Bladder microvascular endothelial cell (primary cell): ENCODE results near the gene SMIM5. TPM values are rescaled to one million over a fixed set of nuclear protein-coding genes. Genes with fewer than 3 reads are reported as not detected.

Source experiments
- total RNA-seq: library from RNA; depleted of rRNA; stranded (reverse); fragments of >200 nt; gene quantifications from 2 replicates; pipeline ENCODE4 v1.2.3, GENCODE V29; 2014

Gene SMIM5
- total RNA-seq: not detected in 2 replicates

DNA sequence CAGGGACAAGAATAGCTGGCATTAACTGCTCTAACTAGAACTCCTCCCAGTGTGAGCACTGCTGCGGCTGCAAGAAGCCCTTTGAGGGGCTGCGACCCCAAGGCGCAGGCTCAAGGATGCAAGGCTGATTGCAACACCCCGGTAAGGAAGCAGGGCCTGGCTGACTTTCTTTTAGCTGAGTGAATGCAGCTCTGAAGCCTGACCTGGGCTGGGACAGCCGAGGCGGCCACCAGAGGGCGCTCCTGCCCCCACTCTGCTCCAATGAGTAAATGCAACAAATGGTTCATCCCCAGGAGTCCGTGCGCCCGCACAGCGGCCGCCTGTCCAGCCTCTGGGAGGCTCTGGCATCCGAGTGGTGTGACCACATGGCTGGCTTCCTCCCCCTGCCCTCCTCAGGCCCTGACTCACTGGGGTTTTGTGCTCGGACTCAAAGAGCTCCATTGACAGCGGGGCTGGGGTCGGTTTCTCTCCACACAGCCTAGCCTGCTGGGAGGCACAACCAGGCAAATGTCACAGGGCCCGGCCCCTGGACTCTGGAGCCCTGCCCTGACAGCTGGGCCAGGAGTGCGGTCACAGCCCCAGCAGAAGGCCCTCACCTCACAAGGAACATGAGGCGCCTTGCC is at the start of gene SMIM5:
Gene SMIM5 (plus strand): TSS at position 572 of the 623 bp plus-strand sequence. CDS start 6,768 bp downstream, outside the sequence.

DNA sequence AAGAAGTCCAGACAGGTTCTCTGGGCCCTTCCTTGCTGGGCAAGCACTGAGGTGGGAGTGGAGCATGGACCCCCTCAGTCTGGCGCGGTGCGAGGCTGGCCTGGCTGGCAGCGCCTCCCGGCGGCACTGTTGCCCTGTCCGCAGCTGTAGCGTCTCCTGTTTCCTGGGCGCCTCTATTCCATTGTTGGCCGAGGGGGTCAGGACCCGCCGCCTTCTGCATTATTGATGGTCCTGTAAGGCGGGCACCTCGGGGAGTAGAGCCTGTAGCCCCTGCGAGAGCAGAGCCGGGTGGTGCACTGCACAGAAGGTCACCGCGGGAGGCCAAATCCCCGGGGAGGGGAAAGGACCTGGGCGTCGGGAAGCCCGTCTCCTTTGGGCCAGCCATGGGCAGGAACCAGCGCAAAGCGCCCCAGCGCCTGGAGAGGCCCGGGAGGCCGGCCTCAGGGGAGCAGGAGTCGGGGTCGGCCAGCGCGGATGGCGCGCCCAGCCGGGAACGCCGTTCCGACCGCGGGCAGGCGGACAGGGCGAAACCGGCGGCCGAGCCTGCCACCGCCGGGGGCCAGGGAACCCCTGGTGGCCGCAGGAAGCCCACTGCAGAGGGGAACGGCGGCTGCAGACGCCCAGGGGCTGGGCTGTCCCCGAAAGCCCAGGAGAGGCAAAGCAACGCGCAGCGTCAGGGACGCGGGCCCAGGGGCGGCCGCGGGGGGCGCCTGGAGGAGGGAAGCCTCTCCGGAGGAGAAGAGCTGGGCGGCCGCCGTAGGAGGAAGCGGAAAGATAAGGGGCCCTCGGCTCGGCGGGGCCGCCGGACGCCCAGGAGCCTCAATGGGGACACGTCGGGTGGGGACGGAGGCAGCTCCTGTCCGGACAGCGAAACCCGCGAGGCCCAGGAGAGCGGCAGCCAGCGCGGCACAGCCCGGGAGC is 45.3 kb upstream of the SMIM5 start, which contains the start of gene MYO15B:
Gene MYO15B (plus strand): TSS at position 126 of the 921 bp plus-strand sequence. CDS start 258 bp downstream, at position 384.

GRCh38 chr17:75666959-75667790 is 33.9 kb downstream of the SMIM5 start, which contains the start of the genes RECQL5 and SAP30BP:
TSS of gene RECQL5 (minus strand) at chr17:75667154. CDS start at chr17:75666557, 597 bp downstream.
TSS of gene SAP30BP (plus strand) at chr17:75667338. CDS start at chr17:75667373, 35 bp downstream.

Other genes starting within 250 kb of the SMIM5 start
- 70.6 and 112 TPM in 2 replicates for gene GRB2, start 227.8 kb upstream of the SMIM5 start, total RNA-seq
- gene TMEM94, start 176.8 kb upstream of the SMIM5 start, total RNA-seq: 15.1 and 42.0 TPM in 2 replicates
- gene CASKIN2, start 117.9 kb upstream of the SMIM5 start, total RNA-seq: 11.2 and 25.2 TPM in 2 replicates
- gene TSEN54, start 116.9 kb upstream of the SMIM5 start, total RNA-seq: 11.3 and 12.1 TPM in 2 replicates
- gene LLGL2, start 107.7 kb upstream of the SMIM5 start, total RNA-seq: 4.2 and 21.5 TPM in 2 replicates
- gene MYO15B, start 45.6 kb upstream of the SMIM5 start, total RNA-seq: 6.0 and 36.5 TPM in 2 replicates
- 7.1 and 23.6 TPM in 2 replicates for gene RECQL5, start 33.7 kb downstream of the SMIM5 start, total RNA-seq
- gene SAP30BP, start 33.9 kb downstream of the SMIM5 start, total RNA-seq: 63.3 and 68.3 TPM in 2 replicates
- 8.6 and 22.9 TPM in 2 replicates for gene ITGB4, start 88.0 kb downstream of the SMIM5 start, total RNA-seq
- 57.1 and 85.5 TPM in 2 replicates for gene GALK1, start 131.8 kb downstream of the SMIM5 start, total RNA-seq
- gene UNK, start 151.4 kb downstream of the SMIM5 start, total RNA-seq: 6.8 and 22.8 TPM in 2 replicates
- 0.97 and 4.7 TPM in 2 replicates for gene UNC13D, start 211.0 kb downstream of the SMIM5 start, total RNA-seq
- 13.8 and 44.6 TPM in 2 replicates for gene WBP2, start 221.9 kb downstream of the SMIM5 start, total RNA-seq
- gene TRIM47, start 245.1 kb downstream of the SMIM5 start, total RNA-seq: 65.4 and 91.7 TPM in 2 replicates